GM12878 (cell line): Measurements from ENCODE around the gene ANO6. TPM values are rescaled to one million over a fixed set of nuclear protein-coding genes. Genes with fewer than 3 reads are reported as not detected.
"Not testable (repeated sequence)": the region's sequence is repeated elsewhere in the genome, so short reads cannot be mapped to it uniquely, and the experiment has no call there.

Source experiments
- ATAC-seq: fragments of 200-7000 bp; cut with Tn5 transposase; 3 replicates; pipeline ENCODE4 v1.9.1; 2020; ENCODE audit warnings: mild to moderate bottlenecking, moderate library complexity
- BruUV-seq: library from RNA; stranded (reverse); fragments of 400-500 nt; replicated peaks from 2 replicates; lab custom pipeline; 2021; lab: Mats Ljungman, UMichigan
- CTCF ChIA-PET: fragments of 300-600 bp; sonication (Branson Sonifier 250); formaldehyde crosslinking; extraction: SDS; loops from one replicate; lab custom pipeline; 2021; ENCODE audit warnings: inconsistent platforms; lab: Yijun Ruan, JAX
- POLR2A ChIA-PET: fragments of 350-600 bp; formaldehyde crosslinking; extraction: SDS; loops from one replicate; lab custom pipeline; 2021; ENCODE audit warnings: inconsistent platforms; lab: Charles Lee
- RAD21 ChIA-PET: fragments of 300-600 bp; sonication (Branson Sonifier 250); formaldehyde crosslinking; loops from one replicate; lab custom pipeline; 2023; ENCODE audit warnings: antibody characterized with exemption; ENCODE audit not compliant: unreplicated experiment; lab: Charles Lee
- SMC1A ChIA-PET: fragments of 300-600 bp; sonication (Branson Sonifier 250); formaldehyde crosslinking; loops from one replicate; lab custom pipeline; 2023; ENCODE audit not compliant: unreplicated experiment, uncharacterized antibody; lab: Charles Lee
- DNase-seq: peaks from one replicate; pipeline ENCODE4 v3.0.0-alpha.2; 2011; ENCODE audit warnings: low read depth, low spot score
- FAIRE-seq: peaks from 3 replicates; lab custom pipeline; 2011; peaks lifted over from hg19 to GRCh38; lab: Jason Lieb, UNC
- H2AFZ ChIP-seq: 2 replicates; pipeline ENCODE4 v1.6.0; 2011; ENCODE audit warnings: low read depth, low read length, control low read depth; ENCODE audit not compliant: control insufficient read depth
- H3K27ac ChIP-seq: 2 replicates; pipeline ENCODE4 v1.5.1; 2011; ENCODE audit warnings: control low read depth; ENCODE audit not compliant: control insufficient read depth, insufficient read depth
- H3K27me3 ChIP-seq, 2 experiments: replicated peaks in 1 of 2; 2 replicates each; pipeline versions ENCODE4 v1.6.0 to v1.6.1; 2011; ENCODE audit warnings: low read length in 1 of 2; ENCODE audit not compliant: control insufficient read depth in 2 of 2, insufficient read depth in 2 of 2
- H3K36me3 ChIP-seq, 2 experiments: 2 replicates each; pipeline ENCODE4 v1.5.1; 2011; ENCODE audit warnings: low read length in 1 of 2; ENCODE audit not compliant: control insufficient read depth in 2 of 2, insufficient read depth in 2 of 2
- H3K4me1 ChIP-seq: 2 replicates; pipeline ENCODE4 v1.6.1; 2011; ENCODE audit warnings: mild to moderate bottlenecking, low read length, moderate library complexity, mixed read lengths; ENCODE audit not compliant: control insufficient read depth, insufficient read depth
- H3K4me2 ChIP-seq: 2 replicates; pipeline ENCODE4 v1.6.0; 2011; ENCODE audit warnings: control low read depth; ENCODE audit not compliant: control insufficient read depth, insufficient read depth
- H3K4me3 ChIP-seq: fragments of 200-600 bp; sonication (generic); 2 replicates; pipeline ENCODE4 v1.5.1; 2016
- H3K79me2 ChIP-seq: 2 replicates; pipeline ENCODE4 v1.6.0; 2011; ENCODE audit warnings: low read length; ENCODE audit not compliant: control insufficient read depth, insufficient read depth
- H3K9ac ChIP-seq: 2 replicates; pipeline ENCODE4 v1.8.0; 2011; ENCODE audit warnings: low read length, control low read depth, mixed read lengths; ENCODE audit not compliant: control insufficient read depth, insufficient read depth
- H3K9me3 ChIP-seq: replicated peaks from 3 replicates; pipeline ENCODE4 v1.5.1; 2011; ENCODE audit warnings: mild to moderate bottlenecking, low read length; ENCODE audit not compliant: control insufficient read depth, insufficient read depth
- H4K20me1 ChIP-seq: 2 replicates; pipeline ENCODE4 v1.6.0; 2011; ENCODE audit not compliant: control insufficient read depth, insufficient read depth
- ESRRA ChIP-seq: IDR thresholded peaks from 2 replicates; pipeline ENCODE4 v1.6.1; 2012; ENCODE audit warnings: mild to moderate bottlenecking, low read length, improper control_type of control experiment
- KDM1A ChIP-seq: fragments of 200-600 bp; sonication (generic); IDR thresholded peaks from 2 replicates; pipeline ENCODE4 v1.6.1; 2016; ENCODE audit warnings: borderline replicate concordance
- RAD21 ChIP-seq: IDR thresholded peaks from 2 replicates; pipeline ENCODE4 v1.6.1; 2011; ENCODE audit warnings: mild to moderate bottlenecking, low read depth, low read length, moderate library complexity; ENCODE audit not compliant: insufficient read depth
- SMC3 ChIP-seq: IDR thresholded peaks from 2 replicates; pipeline ENCODE4 v1.6.1; 2011; ENCODE audit warnings: low read length, improper control_type of control experiment, borderline replicate concordance
- YY1 ChIP-seq: IDR thresholded peaks from 2 replicates; pipeline ENCODE4 v1.6.1; 2011; ENCODE audit warnings: low read depth, mild to moderate bottlenecking, low read length
- WGBS: methylation state at CpG from one replicate; pipeline ENCODE4 v1.1.6; 2016; ENCODE audit warnings: low lambda C conversion rate; ENCODE audit not compliant: insufficient replicate concordance, insufficient coverage; ENCODE audit errors: missing lambda C conversion rate; 5-methylcytosine and 5-hydroxymethylcytosine counted together
- in situ Hi-C: fragments of 300-500 bp; cut with MboI; formaldehyde crosslinking; loops from 9 replicates; pipeline ENCODE4 v1.14.3; 2018; ENCODE audit warnings: mixed read lengths
- intact Hi-C: fragments of 100-400 bp; cut with micrococcal nuclease; formaldehyde crosslinking; loops from one replicate; pipeline ENCODE4 v1.14.2; 2022; ENCODE audit not compliant: unreplicated experiment
- polyA plus RNA-seq, 11 experiments: library from polyadenylated mRNA; depleted of rRNA in 4 of 11; unstranded in 6 of 11; stranded (reverse) in 5 of 11; fragments of >200 nt; fragmentation: Nextera tagmentation in 4 of 11; fragmentation: Illumina TruSeq in 1 of 11; extraction: Ambion mirVana in 4 of 11; extraction: Trizol in 1 of 11; gene quantifications; 1 replicate in 1 of 11; 2 replicates in 10 of 11; pipeline versions ENCODE4 v1.2.1 to v1.2.3, GENCODE V29; 2011 to 2016; ENCODE audit warnings: inconsistent platforms in 2 of 11, missing spikeins in 2 of 11, low read depth in 1 of 11
- total RNA-seq, 4 experiments: library from RNA; depleted of rRNA in 3 of 4; stranded (reverse); fragments of >200 nt in 3 of 4; fragmentation: Illumina TruSeq in 1 of 4; extraction: Trizol in 1 of 4; gene quantifications; 2 replicates each; pipeline versions ENCODE4 v1.2.1 to v1.2.3, GENCODE V29; 2013 to 2021
- TF ChIP-seq, protein P1 (sequence below): IDR thresholded peaks from 2 replicates; pipeline ENCODE4 v1.6.1; 2011; ENCODE audit warnings: low read depth, mild to moderate bottlenecking, low read length, moderate library complexity, borderline replicate concordance; ENCODE audit errors: extremely low read depth
- TF ChIP-seq, protein P2 (sequence below), 3 experiments: IDR thresholded peaks in 2 of 3; conservative IDR thresholded peaks in 1 of 3; 2 replicates each; pipeline ENCODE4 v1.5.1; 2011; ENCODE audit warnings: low read depth in 3 of 3, low read length in 3 of 3, mild to moderate bottlenecking in 3 of 3, control low read depth in 2 of 3, moderate library complexity in 2 of 3, inconsistent platforms in 1 of 3, mixed read lengths in 1 of 3; ENCODE audit not compliant: control insufficient read depth in 2 of 3, insufficient read depth in 1 of 3; ENCODE audit errors: extremely low read depth in 1 of 3

The ANO6 gene
- total and polyA plus RNA-seq, 10 of the 15 experiments (the other 5 are each of a cell fraction or from before 2014, with no cell fraction given), result 4.6 to 30.3 (median 26.0) TPM

DNA sequence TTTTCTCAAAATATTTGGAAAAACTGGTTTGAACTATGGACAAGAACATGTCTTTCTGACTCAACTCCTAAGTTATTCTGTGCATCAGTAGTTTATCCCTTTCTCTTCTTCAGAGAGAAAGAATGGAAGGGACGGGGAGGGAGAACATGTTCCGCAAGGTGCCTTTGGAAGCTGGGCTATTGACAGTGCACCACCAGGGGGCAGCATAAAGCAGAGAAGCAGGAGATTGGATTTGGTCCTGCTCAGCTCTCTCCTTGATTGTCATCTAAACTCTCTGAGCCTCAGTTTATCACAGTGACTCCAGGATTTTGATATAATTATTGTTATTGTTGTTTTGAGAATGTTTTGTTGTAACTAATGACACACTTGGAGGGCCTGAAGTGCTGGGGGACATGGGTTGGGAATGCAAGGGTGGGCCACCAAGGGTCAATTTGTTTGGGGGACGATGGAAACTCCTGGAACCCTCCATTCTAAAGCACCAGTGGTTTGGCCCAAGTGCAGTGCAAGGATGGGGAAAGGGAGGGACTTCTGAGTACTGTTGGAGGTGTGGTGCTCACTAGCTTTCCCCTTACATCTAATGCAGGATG lies 45.3 kb upstream of the ANO6 start:
- in situ Hi-C loops, result no loop called here
- no peak overlapping the region for H3K27ac ChIP-seq
- H3K27me3 ChIP-seq, result no peaks in the 10 kb centered on the region
- H2AFZ ChIP-seq, result no peak overlapping the region
- DNase-seq (peak; percentile 26), ATAC-seq (peak; percentile 95), FAIRE-seq (peak; percentile 99)
- no peak overlapping the region for H3K4me2 ChIP-seq
- H3K4me3 ChIP-seq, result no peak overlapping the region
- no peaks in the 10 kb centered on the region for H3K4me1 ChIP-seq
- no peaks in the 10 kb centered on the region for H3K36me3 ChIP-seq
- H4K20me1 ChIP-seq, result no peaks in the 10 kb centered on the region
- ChIA-PET SMC1A (interaction anchor here (0.6 to 1.8 kb wide), 13 partner anchors 9 to 373 kb away, joined by 3 to 7 read pairs (median 3); partner anchors contain the start of gene ANO6), CTCF (interaction anchor here (0.7 to 2.5 kb wide), 19 partner anchors 9 to 574 kb away, joined by 3 to 21 read pairs (median 3); partner anchors contain the start of gene ANO6), RAD21 (interaction anchor here (0.9 to 2.0 kb wide), 7 partner anchors 128 to 377 kb away, joined by 3 to 14 read pairs (median 3); no protein-coding TSS in a partner anchor), POLR2A (no interaction called here)
- BruUV-seq, result no TSS peak
- H3K9me3 ChIP-seq, result no peaks in the 10 kb centered on the region; the same call in 2 of the 3 replicates
- no peaks in the 10 kb centered on the region for H3K79me2 ChIP-seq
- H3K9ac ChIP-seq, result no peak overlapping the region
- 55% methylated on average over 3 of the region's 3 CpGs for WGBS
- 0 out of 2 replicates have a peak, but pooled peaks have one; percentile 35 for TF ChIP-seq YY1
- no peak for TF ChIP-seq ESRRA
- TF ChIP-seq, protein P1, sequence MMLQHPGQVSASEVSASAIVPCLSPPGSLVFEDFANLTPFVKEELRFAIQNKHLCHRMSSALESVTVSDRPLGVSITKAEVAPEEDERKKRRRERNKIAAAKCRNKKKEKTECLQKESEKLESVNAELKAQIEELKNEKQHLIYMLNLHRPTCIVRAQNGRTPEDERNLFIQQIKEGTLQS, result no peak
- peak; percentile 91 for TF ChIP-seq SMC3
- no peak for TF ChIP-seq KDM1A
- peak; percentile 90 for TF ChIP-seq RAD21
- TF ChIP-seq, protein P2, sequence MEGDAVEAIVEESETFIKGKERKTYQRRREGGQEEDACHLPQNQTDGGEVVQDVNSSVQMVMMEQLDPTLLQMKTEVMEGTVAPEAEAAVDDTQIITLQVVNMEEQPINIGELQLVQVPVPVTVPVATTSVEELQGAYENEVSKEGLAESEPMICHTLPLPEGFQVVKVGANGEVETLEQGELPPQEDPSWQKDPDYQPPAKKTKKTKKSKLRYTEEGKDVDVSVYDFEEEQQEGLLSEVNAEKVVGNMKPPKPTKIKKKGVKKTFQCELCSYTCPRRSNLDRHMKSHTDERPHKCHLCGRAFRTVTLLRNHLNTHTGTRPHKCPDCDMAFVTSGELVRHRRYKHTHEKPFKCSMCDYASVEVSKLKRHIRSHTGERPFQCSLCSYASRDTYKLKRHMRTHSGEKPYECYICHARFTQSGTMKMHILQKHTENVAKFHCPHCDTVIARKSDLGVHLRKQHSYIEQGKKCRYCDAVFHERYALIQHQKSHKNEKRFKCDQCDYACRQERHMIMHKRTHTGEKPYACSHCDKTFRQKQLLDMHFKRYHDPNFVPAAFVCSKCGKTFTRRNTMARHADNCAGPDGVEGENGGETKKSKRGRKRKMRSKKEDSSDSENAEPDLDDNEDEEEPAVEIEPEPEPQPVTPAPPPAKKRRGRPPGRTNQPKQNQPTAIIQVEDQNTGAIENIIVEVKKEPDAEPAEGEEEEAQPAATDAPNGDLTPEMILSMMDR (IDR thresholded peaks at IDR 0.05 in 2 of 3, conservative IDR thresholded peaks at IDR 0.05 in 1 of 3; ENCODE audit: control insufficient read depth in 2 of 3, extremely low read depth in 1 of 3, insufficient read depth in 1 of 3, low read depth in 3 of 3, low read length in 3 of 3), result peak; percentile 89 to 92 (median 90)
- intact Hi-C loops, result loop anchor here (1.0 to 10.0 kb wide), 5 partner anchors 46 to 377 kb away; partner anchors contain the start of gene ANO6

DNA sequence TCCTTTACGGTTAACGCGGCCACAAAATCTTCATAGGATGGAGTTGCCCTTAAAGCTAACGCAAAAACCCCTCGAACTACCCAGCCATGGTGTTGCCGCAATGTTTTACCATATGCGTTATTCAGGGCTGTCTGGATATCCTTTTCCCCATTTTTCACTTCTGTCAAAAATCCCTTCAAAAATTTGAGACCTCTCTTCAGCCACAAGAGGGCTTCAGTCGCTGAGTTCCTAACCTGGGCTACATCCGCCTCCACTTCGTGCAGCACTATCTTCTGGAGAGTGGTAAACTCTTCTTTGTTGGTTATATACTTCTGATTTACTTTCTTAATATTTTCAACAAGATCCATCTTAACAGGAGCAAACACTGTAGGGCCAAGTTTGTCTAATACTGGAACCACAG lies 42.6 kb upstream of the ANO6 start:
- WGBS, result 98% methylated on average over 10 of the region's 10 CpGs
- SMC1A ChIA-PET, result interaction anchor here (0.9 kb wide), 1 partner anchor 14 kb away, joined by 3 read pairs; no protein-coding TSS in a partner anchor
- in situ Hi-C loops, result not testable (repeated sequence)

More for the DNA sequence above, 42.6 kb upstream of the ANO6 start:
- peak; percentile 95 for FAIRE-seq
- RAD21 ChIA-PET, BruUV-seq, H3K27me3 ChIP-seq, H3K36me3 ChIP-seq, H3K27ac ChIP-seq, H4K20me1 ChIP-seq, H2AFZ ChIP-seq, H3K9me3 ChIP-seq, DNase-seq, H3K9ac ChIP-seq, H3K4me2 ChIP-seq, H3K4me3 ChIP-seq, H3K4me1 ChIP-seq, POLR2A ChIA-PET, H3K79me2 ChIP-seq: not testable (repeated sequence)
- ATAC-seq, result peak; percentile 57
- CTCF ChIA-PET, result interaction anchor here (0.6 kb wide), 1 partner anchor 135 kb away, joined by 4 read pairs; no protein-coding TSS in a partner anchor
- intact Hi-C loops, result loop anchor here (5.0 to 10.0 kb wide), 3 partner anchors 152 to 374 kb away; no protein-coding TSS in a partner anchor
